ENCODE results near the gene ISOC2. TPM values are rescaled to one million over a fixed set of nuclear protein-coding genes. Genes with fewer than 3 reads are reported as not detected.

The ISOC2 gene
- total RNA-seq, 1 experiment from 2014 or later, result 72.2 TPM

DNA sequence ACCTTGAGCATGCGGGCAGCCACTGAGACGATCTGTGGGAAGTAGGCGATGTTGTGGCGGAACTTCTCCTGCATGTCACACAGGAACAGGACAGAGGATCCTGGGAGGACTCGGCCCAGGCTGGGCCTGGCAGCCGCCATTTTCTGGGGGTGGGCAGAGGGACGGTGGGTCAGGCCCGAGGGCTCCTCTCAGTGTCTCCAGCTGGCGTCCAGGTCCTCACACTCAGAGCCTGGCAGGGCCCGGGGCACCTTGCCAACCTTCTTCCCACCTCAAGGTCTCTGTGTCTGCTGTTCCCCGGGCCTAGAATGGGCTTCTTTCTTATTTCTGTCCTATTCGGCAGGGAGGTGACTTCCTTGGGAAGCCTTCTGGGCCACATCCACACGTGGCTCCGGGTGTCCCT lies 5.1 kb downstream of the ISOC2 start:
- Histone ChIP-seq H3K4me2 (ENCODE audit: insufficient read depth, insufficient read length, low read length) (no peak overlapping the region), H2AFZ (ENCODE audit: low read length) (no peak overlapping the region), H3K23ac (ENCODE audit: insufficient read length, low read depth, low read length) (no peak overlapping the region), H3K4me1 (ENCODE audit: insufficient read depth, low read length) (0 out of 2 replicates have a peak, but pooled peaks cover 5% of the 10 kb centered on the region), H2BK20ac (ENCODE audit: low read depth, low read length, poor library complexity, severe bottlenecking) (no peak overlapping the region), H2BK12ac (ENCODE audit: insufficient read length, low read depth, low read length) (no peak overlapping the region), H2BK15ac (ENCODE audit: low read depth, low read length) (no peak overlapping the region), H3K9me3 (ENCODE audit: control insufficient read depth, low read depth, low read length) (no peaks in the 10 kb centered on the region), H4K20me1 (ENCODE audit: control insufficient read depth, insufficient read depth, insufficient read length) (no peaks in the 10 kb centered on the region), H3K9ac (ENCODE audit: extremely low read depth, insufficient read length, low read length) (no peak overlapping the region), H3K23me2 (ENCODE audit: insufficient read length, low read depth, low read length, poor library complexity, severe bottlenecking) (peaks cover 9% of the 10 kb centered on the region), H2BK5ac (ENCODE audit: insufficient read length, low read length) (no peak overlapping the region), H3K4ac (ENCODE audit: low read depth, low read length) (no peak overlapping the region), H3K79me1 (ENCODE audit: insufficient read depth, low read depth, low read length, poor library complexity, severe bottlenecking) (no peaks in the 10 kb centered on the region), H3K14ac (ENCODE audit: insufficient read depth, low read length) (no peak overlapping the region), H3K27me3 (ENCODE audit: insufficient read depth, low read length) (peaks cover 2% of the 10 kb centered on the region; the same call in 1 of the 2 replicates), H3T11ph (ENCODE audit: low read length) (no peak overlapping the region), H4K5ac (ENCODE audit: insufficient read length, low read depth, low read length) (no peak overlapping the region), H3K56ac (ENCODE audit: insufficient read length, low read depth, low read length) (no peak overlapping the region), H3K79me2 (ENCODE audit: insufficient read depth, low read length) (0 out of 2 replicates have a peak, but pooled peaks cover 4% of the 10 kb centered on the region), H2BK120ac (ENCODE audit: low read depth, low read length, poor library complexity, severe bottlenecking) (no peak overlapping the region), H3K27ac (ENCODE audit: insufficient read length, low read depth, low read length) (no peak overlapping the region), H4K8ac (replicated peaks; ENCODE audit: insufficient read length, low read depth, low read length) (no peak overlapping the region), H4K91ac (ENCODE audit: insufficient read length, low read depth, low read length) (no peak overlapping the region), H3K18ac (ENCODE audit: insufficient read length, low read depth, low read length) (no peak overlapping the region), H2AK5ac (ENCODE audit: insufficient read length, low read length) (no peak overlapping the region)
- TF ChIP-seq, protein P1, sequence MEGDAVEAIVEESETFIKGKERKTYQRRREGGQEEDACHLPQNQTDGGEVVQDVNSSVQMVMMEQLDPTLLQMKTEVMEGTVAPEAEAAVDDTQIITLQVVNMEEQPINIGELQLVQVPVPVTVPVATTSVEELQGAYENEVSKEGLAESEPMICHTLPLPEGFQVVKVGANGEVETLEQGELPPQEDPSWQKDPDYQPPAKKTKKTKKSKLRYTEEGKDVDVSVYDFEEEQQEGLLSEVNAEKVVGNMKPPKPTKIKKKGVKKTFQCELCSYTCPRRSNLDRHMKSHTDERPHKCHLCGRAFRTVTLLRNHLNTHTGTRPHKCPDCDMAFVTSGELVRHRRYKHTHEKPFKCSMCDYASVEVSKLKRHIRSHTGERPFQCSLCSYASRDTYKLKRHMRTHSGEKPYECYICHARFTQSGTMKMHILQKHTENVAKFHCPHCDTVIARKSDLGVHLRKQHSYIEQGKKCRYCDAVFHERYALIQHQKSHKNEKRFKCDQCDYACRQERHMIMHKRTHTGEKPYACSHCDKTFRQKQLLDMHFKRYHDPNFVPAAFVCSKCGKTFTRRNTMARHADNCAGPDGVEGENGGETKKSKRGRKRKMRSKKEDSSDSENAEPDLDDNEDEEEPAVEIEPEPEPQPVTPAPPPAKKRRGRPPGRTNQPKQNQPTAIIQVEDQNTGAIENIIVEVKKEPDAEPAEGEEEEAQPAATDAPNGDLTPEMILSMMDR (conservative IDR thresholded peaks at IDR 0.05), result no peak
- Mint-ChIP-seq H3K27ac (no peak overlapping the region; a peak in 1 of 7 replicates), H3K36me3 (ENCODE audit: insufficient read depth in 1 of 3, low read depth in 3 of 3) (peaks cover 16 to 18% (median 18%) of the 10 kb centered on the region in 3 experiments; a peak in 6 of 7 replicates), H3K4me3 (no peak overlapping the region), H3K27me3 (ENCODE audit: low read depth) (peaks cover 17% of the 10 kb centered on the region), H3K4me1 (peaks cover 15 to 34% of the 10 kb centered on the region in 2 experiments), H3K9me3 (no peaks in the 10 kb centered on the region; a peak in 1 of 5 replicates)
- DNase-seq, result no peak
- WGBS (ENCODE audit: extremely low coverage, insufficient read length, low lambda C conversion rate), result no CpG with 5 or more reads among the region's 14 CpGs

Measured in H9 (cell line).